K562 (cell line): ENCODE data around the gene FNBP1. TPM values are rescaled to one million over a fixed set of nuclear protein-coding genes. Genes with fewer than 3 reads are reported as not detected.

Experiments
- CCNT2 ChIP-seq: IDR thresholded peaks from 2 replicates; pipeline ENCODE4 v1.6.1; 2011; ENCODE audit warnings: borderline replicate concordance, low read depth, mild to moderate bottlenecking, moderate library complexity, mixed read lengths, low read length; ENCODE audit not compliant: insufficient read length; ENCODE audit errors: extremely low read depth
- ETV5 ChIP-seq: sonication (generic); formaldehyde crosslinking; IDR thresholded peaks from 2 replicates; pipeline ENCODE4 v1.4.0; 2020; ENCODE audit warnings: low read depth, mild to moderate bottlenecking, missing genetic modification reagents
- GATAD2B ChIP-seq: fragments of 450-650 bp; IDR thresholded peaks from 2 replicates; pipeline ENCODE4 v1.6.1; 2017; ENCODE audit warnings: mild to moderate bottlenecking, borderline replicate concordance
- MEIS2 ChIP-seq: fragments of 450-650 bp; IDR thresholded peaks from 2 replicates; pipeline ENCODE4 v1.6.1; 2014; ENCODE audit warnings: mild to moderate bottlenecking; ENCODE audit not compliant: partially characterized antibody
- NFYB ChIP-seq: IDR thresholded peaks from 2 replicates; pipeline ENCODE4 v1.6.1; 2011; ENCODE audit warnings: mild to moderate bottlenecking, moderate library complexity; ENCODE audit not compliant: insufficient read length; ENCODE audit errors: extremely low read depth
- RAD51 ChIP-seq: fragments of 450-650 bp; IDR thresholded peaks from 2 replicates; pipeline ENCODE4 v1.7.1; 2016; ENCODE audit warnings: low read depth, mild to moderate bottlenecking, borderline replicate concordance
- TRIM28 ChIP-seq: fragments of 450-650 bp; IDR thresholded peaks from 2 replicates; pipeline ENCODE4 v1.6.1; 2017
- ZNF140 ChIP-seq: fragments of 250-450 bp; sonication (Bioruptor Pico); IDR thresholded peaks from 2 replicates; pipeline ENCODE4 v1.8.0; 2021; ENCODE audit warnings: moderate library complexity, mild to moderate bottlenecking, inconsistent platforms
- ZNF57 ChIP-seq: fragments of 450-650 bp; formaldehyde crosslinking; IDR thresholded peaks from 2 replicates; pipeline ENCODE4 v1.4.0; 2020; ENCODE audit warnings: mild to moderate bottlenecking, moderate library complexity
- polyA plus RNA-seq, 8 experiments: library from polyadenylated mRNA; depleted of rRNA in 4 of 8; stranded (reverse) in 5 of 8; unstranded in 3 of 8; fragments of >200 nt; fragmentation: Nextera tagmentation in 2 of 8; fragmentation: Illumina TruSeq in 1 of 8; extraction: Ambion mirVana in 2 of 8; extraction: Trizol in 1 of 8; gene quantifications; 2 replicates each; pipeline versions ENCODE4 v1.2.1 to v1.2.3, GENCODE V29; 2011 to 2014; ENCODE audit warnings: inconsistent platforms in 1 of 8, missing spikeins in 1 of 8
- total RNA-seq, 7 experiments: library from RNA; depleted of rRNA in 6 of 7; stranded (reverse); fragments of >200 nt in 6 of 7; fragmentation: Illumina TruSeq in 2 of 7; extraction: Trizol in 2 of 7; gene quantifications; 2 replicates each; pipeline versions ENCODE4 v1.2.1 to v1.2.3, GENCODE V29; 2011 to 2021; ENCODE audit warnings: low replicate concordance in 1 of 7
- TF ChIP-seq, protein P1 (sequence below): IDR thresholded peaks from 2 replicates; pipeline ENCODE4 v1.6.1; 2012; ENCODE audit warnings: low read depth, low read length, improper control_type of control experiment, borderline replicate concordance
- TF ChIP-seq, protein P2 (sequence below): fragments of 450-650 bp; IDR thresholded peaks from 2 replicates; pipeline ENCODE4 v1.7.1; 2018; ENCODE audit warnings: mild to moderate bottlenecking, low read depth; ENCODE audit not compliant: partially characterized antibody
- TF ChIP-seq, protein P3 (sequence below): sonication (generic); formaldehyde crosslinking; IDR thresholded peaks from 2 replicates; pipeline ENCODE4 v1.8.0; 2022; ENCODE audit warnings: mild to moderate bottlenecking, missing genetic modification reagents
- TF ChIP-seq, protein P4 (sequence below): sonication (generic); formaldehyde crosslinking; IDR thresholded peaks from 2 replicates; pipeline ENCODE4 v1.8.1; 2023; ENCODE audit warnings: mild to moderate bottlenecking, missing genetic modification reagents

The FNBP1 gene
- total and polyA plus RNA-seq, 9 of the 15 experiments (the other 6 are each of a cell fraction or from before 2014, with no cell fraction given) = 1.8 to 14.9 (median 7.6) TPM

DNA sequence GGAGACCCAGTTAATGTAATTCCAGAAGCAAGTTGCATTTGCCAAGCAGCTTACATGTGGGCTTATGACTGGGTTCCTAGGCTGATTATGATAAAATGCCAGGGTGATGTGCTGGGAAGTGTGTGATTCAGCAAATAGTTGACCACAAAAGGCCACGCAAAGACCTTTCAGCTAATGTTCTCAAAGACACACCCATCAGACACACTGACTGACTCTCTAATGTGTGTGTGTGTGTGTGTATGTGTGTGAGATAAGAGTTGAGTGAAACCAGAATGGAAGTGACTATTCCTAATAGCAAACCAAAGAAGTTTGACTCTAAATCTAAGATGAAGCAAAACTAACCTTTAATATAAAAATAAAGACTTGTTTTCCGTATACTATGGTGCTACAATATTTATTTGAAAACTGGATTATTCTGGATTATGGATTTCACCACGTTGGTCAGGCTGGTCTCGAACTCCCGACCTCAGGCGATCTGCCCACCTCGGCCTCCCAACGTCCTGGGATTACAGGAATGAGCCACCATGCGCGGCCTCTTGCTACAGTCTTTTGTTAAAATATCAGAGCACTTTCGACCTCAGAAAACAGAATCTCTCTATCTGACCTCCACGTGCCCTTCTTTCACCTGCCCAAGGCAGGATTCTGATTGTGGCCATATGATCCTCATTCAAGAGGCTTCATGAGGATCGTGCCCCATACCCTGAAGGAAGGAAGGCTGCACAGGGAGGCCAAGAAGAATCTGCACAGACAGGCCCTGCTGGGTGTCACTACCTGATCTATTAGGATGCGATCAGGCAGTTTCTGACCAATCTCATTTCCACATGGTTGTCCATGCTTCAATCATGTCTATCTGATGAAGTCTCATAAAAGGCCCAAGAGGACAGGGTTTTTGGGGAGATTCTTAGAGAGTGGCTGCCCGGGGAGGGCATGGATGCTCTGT is 132.1 kb downstream of the FNBP1 start (continued):
- TF ChIP-seq CCNT2 (peak; percentile 69), TRIM28 (no peak), GATAD2B (peak; percentile 82; the same call in 1 of the 2 replicates), RAD51 (peak; percentile 57; the same call in 1 of the 2 replicates), MEIS2 (peak; percentile 96), ZNF57 (CRISPR knock-in tag) (no peak), NFYB (no peak), ETV5 (CRISPR knock-in tag) (no peak), ZNF140 (no peak)
- TF ChIP-seq, protein P1, sequence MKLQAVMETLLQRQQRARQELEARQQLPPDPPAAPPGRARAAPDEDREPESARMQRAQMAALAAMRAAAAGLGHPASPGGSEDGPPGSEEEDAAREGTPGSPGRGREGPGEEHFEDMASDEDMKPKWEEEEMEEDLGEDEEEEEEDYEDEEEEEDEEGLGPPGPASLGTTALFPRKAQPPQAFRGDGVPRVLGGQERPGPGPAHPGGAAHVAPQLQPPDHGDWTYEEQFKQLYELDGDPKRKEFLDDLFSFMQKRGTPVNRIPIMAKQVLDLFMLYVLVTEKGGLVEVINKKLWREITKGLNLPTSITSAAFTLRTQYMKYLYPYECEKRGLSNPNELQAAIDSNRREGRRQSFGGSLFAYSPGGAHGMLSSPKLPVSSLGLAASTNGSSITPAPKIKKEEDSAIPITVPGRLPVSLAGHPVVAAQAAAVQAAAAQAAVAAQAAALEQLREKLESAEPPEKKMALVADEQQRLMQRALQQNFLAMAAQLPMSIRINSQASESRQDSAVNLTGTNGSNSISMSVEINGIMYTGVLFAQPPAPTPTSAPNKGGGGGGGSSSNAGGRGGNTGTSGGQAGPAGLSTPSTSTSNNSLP = peak; percentile 87
- TF ChIP-seq, protein P2, sequence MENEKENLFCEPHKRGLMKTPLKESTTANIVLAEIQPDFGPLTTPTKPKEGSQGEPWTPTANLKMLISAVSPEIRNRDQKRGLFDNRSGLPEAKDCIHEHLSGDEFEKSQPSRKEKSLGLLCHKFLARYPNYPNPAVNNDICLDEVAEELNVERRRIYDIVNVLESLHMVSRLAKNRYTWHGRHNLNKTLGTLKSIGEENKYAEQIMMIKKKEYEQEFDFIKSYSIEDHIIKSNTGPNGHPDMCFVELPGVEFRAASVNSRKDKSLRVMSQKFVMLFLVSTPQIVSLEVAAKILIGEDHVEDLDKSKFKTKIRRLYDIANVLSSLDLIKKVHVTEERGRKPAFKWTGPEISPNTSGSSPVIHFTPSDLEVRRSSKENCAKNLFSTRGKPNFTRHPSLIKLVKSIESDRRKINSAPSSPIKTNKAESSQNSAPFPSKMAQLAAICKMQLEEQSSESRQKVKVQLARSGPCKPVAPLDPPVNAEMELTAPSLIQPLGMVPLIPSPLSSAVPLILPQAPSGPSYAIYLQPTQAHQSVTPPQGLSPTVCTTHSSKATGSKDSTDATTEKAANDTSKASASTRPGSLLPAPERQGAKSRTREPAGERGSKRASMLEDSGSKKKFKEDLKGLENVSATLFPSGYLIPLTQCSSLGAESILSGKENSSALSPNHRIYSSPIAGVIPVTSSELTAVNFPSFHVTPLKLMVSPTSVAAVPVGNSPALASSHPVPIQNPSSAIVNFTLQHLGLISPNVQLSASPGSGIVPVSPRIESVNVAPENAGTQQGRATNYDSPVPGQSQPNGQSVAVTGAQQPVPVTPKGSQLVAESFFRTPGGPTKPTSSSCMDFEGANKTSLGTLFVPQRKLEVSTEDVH = peak; percentile 43
- TF ChIP-seq, protein P3, sequence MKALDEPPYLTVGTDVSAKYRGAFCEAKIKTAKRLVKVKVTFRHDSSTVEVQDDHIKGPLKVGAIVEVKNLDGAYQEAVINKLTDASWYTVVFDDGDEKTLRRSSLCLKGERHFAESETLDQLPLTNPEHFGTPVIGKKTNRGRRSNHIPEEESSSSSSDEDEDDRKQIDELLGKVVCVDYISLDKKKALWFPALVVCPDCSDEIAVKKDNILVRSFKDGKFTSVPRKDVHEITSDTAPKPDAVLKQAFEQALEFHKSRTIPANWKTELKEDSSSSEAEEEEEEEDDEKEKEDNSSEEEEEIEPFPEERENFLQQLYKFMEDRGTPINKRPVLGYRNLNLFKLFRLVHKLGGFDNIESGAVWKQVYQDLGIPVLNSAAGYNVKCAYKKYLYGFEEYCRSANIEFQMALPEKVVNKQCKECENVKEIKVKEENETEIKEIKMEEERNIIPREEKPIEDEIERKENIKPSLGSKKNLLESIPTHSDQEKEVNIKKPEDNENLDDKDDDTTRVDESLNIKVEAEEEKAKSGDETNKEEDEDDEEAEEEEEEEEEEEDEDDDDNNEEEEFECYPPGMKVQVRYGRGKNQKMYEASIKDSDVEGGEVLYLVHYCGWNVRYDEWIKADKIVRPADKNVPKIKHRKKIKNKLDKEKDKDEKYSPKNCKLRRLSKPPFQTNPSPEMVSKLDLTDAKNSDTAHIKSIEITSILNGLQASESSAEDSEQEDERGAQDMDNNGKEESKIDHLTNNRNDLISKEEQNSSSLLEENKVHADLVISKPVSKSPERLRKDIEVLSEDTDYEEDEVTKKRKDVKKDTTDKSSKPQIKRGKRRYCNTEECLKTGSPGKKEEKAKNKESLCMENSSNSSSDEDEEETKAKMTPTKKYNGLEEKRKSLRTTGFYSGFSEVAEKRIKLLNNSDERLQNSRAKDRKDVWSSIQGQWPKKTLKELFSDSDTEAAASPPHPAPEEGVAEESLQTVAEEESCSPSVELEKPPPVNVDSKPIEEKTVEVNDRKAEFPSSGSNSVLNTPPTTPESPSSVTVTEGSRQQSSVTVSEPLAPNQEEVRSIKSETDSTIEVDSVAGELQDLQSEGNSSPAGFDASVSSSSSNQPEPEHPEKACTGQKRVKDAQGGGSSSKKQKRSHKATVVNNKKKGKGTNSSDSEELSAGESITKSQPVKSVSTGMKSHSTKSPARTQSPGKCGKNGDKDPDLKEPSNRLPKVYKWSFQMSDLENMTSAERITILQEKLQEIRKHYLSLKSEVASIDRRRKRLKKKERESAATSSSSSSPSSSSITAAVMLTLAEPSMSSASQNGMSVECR (CRISPR knock-in tag) = 0 out of 2 replicates have a peak, but pooled peaks have one; percentile 56
- TF ChIP-seq, protein P4, sequence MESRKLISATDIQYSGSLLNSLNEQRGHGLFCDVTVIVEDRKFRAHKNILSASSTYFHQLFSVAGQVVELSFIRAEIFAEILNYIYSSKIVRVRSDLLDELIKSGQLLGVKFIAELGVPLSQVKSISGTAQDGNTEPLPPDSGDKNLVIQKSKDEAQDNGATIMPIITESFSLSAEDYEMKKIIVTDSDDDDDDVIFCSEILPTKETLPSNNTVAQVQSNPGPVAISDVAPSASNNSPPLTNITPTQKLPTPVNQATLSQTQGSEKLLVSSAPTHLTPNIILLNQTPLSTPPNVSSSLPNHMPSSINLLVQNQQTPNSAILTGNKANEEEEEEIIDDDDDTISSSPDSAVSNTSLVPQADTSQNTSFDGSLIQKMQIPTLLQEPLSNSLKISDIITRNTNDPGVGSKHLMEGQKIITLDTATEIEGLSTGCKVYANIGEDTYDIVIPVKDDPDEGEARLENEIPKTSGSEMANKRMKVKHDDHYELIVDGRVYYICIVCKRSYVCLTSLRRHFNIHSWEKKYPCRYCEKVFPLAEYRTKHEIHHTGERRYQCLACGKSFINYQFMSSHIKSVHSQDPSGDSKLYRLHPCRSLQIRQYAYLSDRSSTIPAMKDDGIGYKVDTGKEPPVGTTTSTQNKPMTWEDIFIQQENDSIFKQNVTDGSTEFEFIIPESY (CRISPR knock-in tag) = peak; percentile 44; the same call in 1 of the 2 replicates
